ENCODE data around the gene LGI4.

The LGI4 gene

GRCh38 chr19:35169221-35169995 is 34.5 kb upstream of the LGI4 start:
- Histone ChIP-seq H3K9me2 (replicated peaks; ENCODE audit: control insufficient read depth, low read length) (no peaks in the 10 kb centered on the region), H3K9me3 (ENCODE audit: control insufficient read depth, insufficient read depth, low read length) (no peaks in the 10 kb centered on the region), H3K27me3 (ENCODE audit: control insufficient read depth, low read length) (no peaks in the 10 kb centered on the region), H3F3A (ENCODE audit: control insufficient read depth, insufficient read depth) (no peaks in the 10 kb centered on the region; the same call in 1 of the 2 replicates), H3K4me3 (ENCODE audit: low read length) (no peak overlapping the region), H3K4me2 (ENCODE audit: low read length) (no peak overlapping the region), H4K20me1 (ENCODE audit: control insufficient read depth, insufficient read depth, low read depth, low read length) (no peaks in the 10 kb centered on the region), H3K4me1 (ENCODE audit: control insufficient read depth, low read length) (peaks cover 26% of the 10 kb centered on the region), H3K27ac (ENCODE audit: low read depth, low read length) (no peak overlapping the region), H3K79me2 (ENCODE audit: control insufficient read depth, low read length) (no peaks in the 10 kb centered on the region), H3K36me3 (ENCODE audit: control insufficient read depth, low read length) (peaks cover 29% of the 10 kb centered on the region)
- no peak for TF ChIP-seq EZH2phosphoT487 (IDR thresholded peaks at IDR 0.05; ENCODE audit: borderline replicate concordance, low read length)
- no peak for TF ChIP-seq CTCF (IDR thresholded peaks at IDR 0.05; ENCODE audit: low read depth, low read length, poor library complexity, severe bottlenecking)

- H3F3A ChIP-seq (ENCODE audit: control insufficient read depth, insufficient read depth), result no peaks in the 10 kb centered on the region; the same call in 1 of the 2 replicates
- no peaks in the 10 kb centered on the region for H3K79me2 ChIP-seq (ENCODE audit: control insufficient read depth, low read length)
- no peaks in the 10 kb centered on the region for H3K27me3 ChIP-seq (ENCODE audit: control insufficient read depth, low read length)
- no peak overlapping the region for H3K4me3 ChIP-seq (ENCODE audit: low read length)
- no peaks in the 10 kb centered on the region for H4K20me1 ChIP-seq (ENCODE audit: control insufficient read depth, insufficient read depth, low read depth, low read length)
- no peaks in the 10 kb centered on the region for H3K9me3 ChIP-seq (ENCODE audit: control insufficient read depth, insufficient read depth, low read length)
- H3K4me2 ChIP-seq (ENCODE audit: low read length), result no peak overlapping the region
- TF ChIP-seq CTCF (IDR thresholded peaks at IDR 0.05; ENCODE audit: low read depth, low read length, poor library complexity, severe bottlenecking), result no peak
- no peak for TF ChIP-seq EZH2phosphoT487 (IDR thresholded peaks at IDR 0.05; ENCODE audit: borderline replicate concordance, low read length)
- no peaks in the 10 kb centered on the region for H3K9me2 ChIP-seq (replicated peaks; ENCODE audit: control insufficient read depth, low read length)
- H3K36me3 ChIP-seq (ENCODE audit: control insufficient read depth, low read length), result peaks cover 34% of the 10 kb centered on the region
- H3K27ac ChIP-seq (ENCODE audit: low read depth, low read length), result no peak overlapping the region
- H3K4me1 ChIP-seq (ENCODE audit: control insufficient read depth, low read length), result peaks cover 26% of the 10 kb centered on the region
These were observed 33.3 kb upstream of the LGI4 start for GRCh38 chr19:35168196-35168595.

GRCh38 chr19:35167251-35168119 is 32.6 kb upstream of the LGI4 start:
- peaks cover 26% of the 10 kb centered on the region for H3K4me1 ChIP-seq (ENCODE audit: control insufficient read depth, low read length)
- no peaks in the 10 kb centered on the region for H3K9me2 ChIP-seq (replicated peaks; ENCODE audit: control insufficient read depth, low read length)
- H3K4me2 ChIP-seq (ENCODE audit: low read length), result no peak overlapping the region

More at GRCh38 chr19:35167251-35168119, 32.6 kb upstream of the LGI4 start:
- peaks cover 37% of the 10 kb centered on the region for H3K36me3 ChIP-seq (ENCODE audit: control insufficient read depth, low read length)
- no peaks in the 10 kb centered on the region for H3K79me2 ChIP-seq (ENCODE audit: control insufficient read depth, low read length)
- H3K4me3 ChIP-seq (ENCODE audit: low read length), result no peak overlapping the region
- no peaks in the 10 kb centered on the region; the same call in 1 of the 2 replicates for H3F3A ChIP-seq (ENCODE audit: control insufficient read depth, insufficient read depth)
- H3K27ac ChIP-seq (ENCODE audit: low read depth, low read length), result no peak overlapping the region; the same call in 1 of the 2 replicates
- TF ChIP-seq CTCF (IDR thresholded peaks at IDR 0.05; ENCODE audit: low read depth, low read length, poor library complexity, severe bottlenecking) (no peak), EZH2phosphoT487 (IDR thresholded peaks at IDR 0.05; ENCODE audit: borderline replicate concordance, low read length) (no peak)
- H4K20me1 ChIP-seq (ENCODE audit: control insufficient read depth, insufficient read depth, low read depth, low read length), result no peaks in the 10 kb centered on the region
- no peaks in the 10 kb centered on the region for H3K9me3 ChIP-seq (ENCODE audit: control insufficient read depth, insufficient read depth, low read length)
- H3K27me3 ChIP-seq (ENCODE audit: control insufficient read depth, low read length), result no peaks in the 10 kb centered on the region

Data from DOHH2 (cell line).